Vagina (tissue), 2 donors: ENCODE data around the gene ZNF133.

Experiments used
- CTCF ChIP-seq, 3 experiments: fragments of 450-650 bp in 2 of 3; fragments of 200-600 bp in 1 of 3; sonication (generic) in 1 of 3; IDR thresholded peaks; one replicate each; pipeline ENCODE4 v1.5.1; 2017 to 2019; ENCODE audit warnings: antibody characterized with exemption in 3 of 3, mild to moderate bottlenecking in 2 of 3, moderate library complexity in 2 of 3
- POLR2A ChIP-seq, 2 donors: fragments of 450-650 bp; IDR thresholded peaks; one replicate each; pipeline ENCODE4 v1.6.1; 2017; ENCODE audit warnings: antibody characterized with exemption in 2 of 2, mild to moderate bottlenecking in 2 of 2, moderate library complexity in 2 of 2
- POLR2AphosphoS5 ChIP-seq, 2 donors: sonication (generic); formaldehyde crosslinking; IDR thresholded peaks; one replicate each; pipeline ENCODE4 v1.9.0; 2017; ENCODE audit warnings: antibody characterized with exemption in 2 of 2, mild to moderate bottlenecking in 2 of 2, low read depth in 1 of 2; ENCODE audit not compliant: insufficient read depth in 1 of 2

- TF ChIP-seq CTCF (IDR thresholded peaks at IDR 0.05) (no peak), POLR2A (IDR thresholded peaks at IDR 0.05) (no peak), POLR2AphosphoS5 (IDR thresholded peaks at IDR 0.05; ENCODE audit: insufficient read depth in 1 of 2, low read depth in 1 of 2) (no peak)
Measured at GRCh38 chr20:18273738-18274137, 14.6 kb upstream of the ZNF133 start.
